Measurements from ENCODE around the gene KATNAL1.

DNA sequence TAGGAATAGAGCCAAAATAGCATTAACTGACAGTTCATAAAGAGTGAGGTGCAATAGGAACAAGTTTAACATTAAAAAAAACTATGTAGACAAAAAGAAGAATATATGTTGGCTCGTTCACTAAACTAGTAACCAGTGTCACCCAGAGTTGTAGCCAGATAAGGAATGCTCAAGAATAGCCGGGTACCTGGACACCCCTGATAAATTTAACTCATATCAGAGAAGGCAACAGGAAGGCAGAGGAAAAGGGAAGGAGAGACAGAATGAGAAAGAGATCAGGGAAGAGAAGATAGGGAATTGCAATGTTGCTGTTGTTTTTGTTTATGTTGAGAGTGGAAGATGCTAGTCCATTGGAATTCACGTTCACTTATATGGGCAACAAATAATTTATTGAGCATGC, 31.6 kb upstream of the KATNAL1 start:
- no peak for TF ChIP-seq TAF1 (IDR thresholded peaks at IDR 0.05; ENCODE audit: borderline replicate concordance, low read depth, low read length)
- TF ChIP-seq POLR2AphosphoS5 (IDR thresholded peaks at IDR 0.05; ENCODE audit: low read depth, low read length), result no peak

Measured in GM12892 (cell line).